Hepatocyte (in vitro differentiated cells): ENCODE measurements around the gene SLC17A8. TPM values are rescaled to one million over a fixed set of nuclear protein-coding genes. Genes with fewer than 3 reads are reported as not detected.

Source experiments
- DNase-seq: peaks from one replicate; pipeline ENCODE4 v3.0.0-alpha.2; 2016; ENCODE audit warnings: low spot score
- H2AFZ ChIP-seq: fragments of 200-600 bp; sonication (generic); 2 replicates; pipeline ENCODE4 v1.6.0; 2016; ENCODE audit warnings: antibody characterized with exemption, mild to moderate bottlenecking
- H3K27ac ChIP-seq: fragments of 200-600 bp; sonication (generic); 2 replicates; pipeline ENCODE4 v1.5.1; 2016; ENCODE audit warnings: mild to moderate bottlenecking
- H3K27me3 ChIP-seq: fragments of 200-600 bp; sonication (generic); 2 replicates; pipeline ENCODE4 v1.6.1; 2016
- H3K36me3 ChIP-seq: fragments of 200-600 bp; sonication (generic); replicated peaks from 2 replicates; pipeline ENCODE4 v1.5.1; 2016; ENCODE audit warnings: low read depth; ENCODE audit not compliant: insufficient read depth
- H3K4me1 ChIP-seq: fragments of 200-600 bp; sonication (generic); 2 replicates; pipeline ENCODE4 v1.5.1; 2016; ENCODE audit warnings: mild to moderate bottlenecking, moderate library complexity; ENCODE audit not compliant: insufficient read depth
- H3K4me2 ChIP-seq: fragments of 200-600 bp; sonication (generic); 2 replicates; pipeline ENCODE4 v1.6.0; 2016
- H3K4me3 ChIP-seq: fragments of 200-600 bp; sonication (generic); 2 replicates; pipeline ENCODE4 v1.5.1; 2016; ENCODE audit warnings: mild to moderate bottlenecking
- H3K79me2 ChIP-seq: fragments of 200-600 bp; sonication (generic); 2 replicates; pipeline ENCODE4 v1.6.0; 2017; ENCODE audit warnings: mild to moderate bottlenecking
- H3K9me2 ChIP-seq: fragments of 200-600 bp; sonication (generic); replicated peaks from 2 replicates; pipeline ENCODE4 v1.6.0; 2017; ENCODE audit warnings: mild to moderate bottlenecking; ENCODE audit not compliant: insufficient read depth
- H3K9me3 ChIP-seq: fragments of 200-600 bp; sonication (generic); 2 replicates; pipeline ENCODE4 v1.5.1; 2016; ENCODE audit warnings: low read depth, mild to moderate bottlenecking
- H4K20me1 ChIP-seq: fragments of 200-600 bp; sonication (generic); 2 replicates; pipeline ENCODE4 v1.6.0; 2016; ENCODE audit warnings: mild to moderate bottlenecking; ENCODE audit not compliant: insufficient read depth, poor library complexity, severe bottlenecking
- EZH2 ChIP-seq: fragments of 200-600 bp; sonication (generic); IDR thresholded peaks from 2 replicates; pipeline ENCODE4 v1.6.1; 2016; ENCODE audit warnings: antibody characterized with exemption, mild to moderate bottlenecking, borderline replicate concordance
- EZH2phosphoT487 ChIP-seq: fragments of 200-600 bp; sonication (generic); IDR thresholded peaks from one replicate; pipeline ENCODE4 v1.6.1; 2018; ENCODE audit warnings: antibody characterized with exemption, mild to moderate bottlenecking, low read depth, moderate library complexity; ENCODE audit not compliant: unreplicated experiment, severe bottlenecking
- WGBS: methylation state at CpG from one replicate; pipeline ENCODE4 v1.1.6; 2016; ENCODE audit warnings: low lambda C conversion rate; ENCODE audit errors: missing lambda C conversion rate; 5-methylcytosine and 5-hydroxymethylcytosine counted together
- polyA plus RNA-seq: library from polyadenylated mRNA; unstranded; fragments of >200 nt; fragmentation: Nextera tagmentation; extraction: Ambion mirVana; gene quantifications from 2 replicates; pipeline ENCODE4 v1.2.1, GENCODE V29; 2016
- total RNA-seq: library from RNA; depleted of rRNA; stranded (reverse); fragments of >200 nt; gene quantifications from 2 replicates; pipeline ENCODE4 v1.2.3, GENCODE V29; 2014
- TF ChIP-seq, protein P1 (sequence below): fragments of 200-600 bp; sonication (generic); IDR thresholded peaks from 2 replicates; pipeline ENCODE4 v1.5.1; 2016; ENCODE audit warnings: antibody characterized with exemption, mild to moderate bottlenecking; ENCODE audit not compliant: poor library complexity

Gene SLC17A8
- total and polyA plus RNA-seq, 2 experiments from 2014 or later: 0.10 TPM; not detected in 1

DNA sequence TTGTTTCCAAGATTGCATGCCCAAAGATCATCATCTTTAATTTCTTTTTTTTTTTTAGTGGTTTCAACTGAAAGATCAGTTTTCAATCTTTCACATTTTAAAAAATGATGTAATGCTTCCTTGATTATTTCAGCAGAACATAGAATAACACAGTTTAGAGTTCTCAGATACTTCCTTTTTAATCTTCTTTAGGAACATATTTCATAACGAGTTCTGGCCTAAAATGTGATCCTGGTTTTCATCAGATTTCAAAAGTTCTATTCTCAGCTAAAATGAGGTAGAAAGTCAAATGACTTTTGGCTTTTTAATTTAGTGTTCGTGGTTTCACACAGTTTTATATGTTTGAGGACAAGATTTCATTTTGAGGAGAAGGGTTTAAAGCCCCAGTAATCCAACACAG, 76.8 kb downstream of the SLC17A8 start:
- no peaks in the 10 kb centered on the region for H3K79me2 ChIP-seq
- no peaks in the 10 kb centered on the region for H3K9me3 ChIP-seq
- DNase-seq: no peak
- no peaks in the 10 kb centered on the region for H3K27me3 ChIP-seq
- TF ChIP-seq EZH2 (no peak), EZH2phosphoT487 (no peak)
- TF ChIP-seq, protein P1, sequence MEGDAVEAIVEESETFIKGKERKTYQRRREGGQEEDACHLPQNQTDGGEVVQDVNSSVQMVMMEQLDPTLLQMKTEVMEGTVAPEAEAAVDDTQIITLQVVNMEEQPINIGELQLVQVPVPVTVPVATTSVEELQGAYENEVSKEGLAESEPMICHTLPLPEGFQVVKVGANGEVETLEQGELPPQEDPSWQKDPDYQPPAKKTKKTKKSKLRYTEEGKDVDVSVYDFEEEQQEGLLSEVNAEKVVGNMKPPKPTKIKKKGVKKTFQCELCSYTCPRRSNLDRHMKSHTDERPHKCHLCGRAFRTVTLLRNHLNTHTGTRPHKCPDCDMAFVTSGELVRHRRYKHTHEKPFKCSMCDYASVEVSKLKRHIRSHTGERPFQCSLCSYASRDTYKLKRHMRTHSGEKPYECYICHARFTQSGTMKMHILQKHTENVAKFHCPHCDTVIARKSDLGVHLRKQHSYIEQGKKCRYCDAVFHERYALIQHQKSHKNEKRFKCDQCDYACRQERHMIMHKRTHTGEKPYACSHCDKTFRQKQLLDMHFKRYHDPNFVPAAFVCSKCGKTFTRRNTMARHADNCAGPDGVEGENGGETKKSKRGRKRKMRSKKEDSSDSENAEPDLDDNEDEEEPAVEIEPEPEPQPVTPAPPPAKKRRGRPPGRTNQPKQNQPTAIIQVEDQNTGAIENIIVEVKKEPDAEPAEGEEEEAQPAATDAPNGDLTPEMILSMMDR: no peak
- peaks cover 13% of the 10 kb centered on the region for H3K4me1 ChIP-seq
- no peaks in the 10 kb centered on the region for H3K36me3 ChIP-seq
- H3K4me3 ChIP-seq: no peak overlapping the region
- H3K9me2 ChIP-seq: no peaks in the 10 kb centered on the region
- WGBS: 80% methylated on average over 2 of the region's 2 CpGs
- no peak overlapping the region for H3K27ac ChIP-seq
- H4K20me1 ChIP-seq: no peaks in the 10 kb centered on the region
- no peak overlapping the region for H3K4me2 ChIP-seq
- H2AFZ ChIP-seq: no peak overlapping the region

DNA sequence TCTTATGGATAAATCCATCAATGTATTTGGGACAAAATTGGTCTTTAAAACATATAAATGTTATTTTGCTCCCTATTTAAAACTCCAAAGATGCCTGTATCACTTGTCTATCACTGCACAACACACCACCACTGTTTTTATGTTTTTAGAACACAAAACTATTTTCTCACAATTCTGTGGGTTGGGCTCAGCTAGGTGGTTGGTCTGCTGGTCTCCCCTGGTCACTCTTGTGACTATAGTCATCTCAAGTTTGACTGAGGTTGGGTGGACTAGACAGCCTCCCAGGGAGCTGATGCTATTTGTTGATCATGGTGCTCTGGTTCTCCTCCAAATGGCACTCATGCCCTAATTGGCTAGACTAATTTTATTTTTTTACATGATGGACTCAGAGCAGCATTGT, 77.3 kb downstream of the SLC17A8 start:
- no peaks in the 10 kb centered on the region for H3K36me3 ChIP-seq
- no peak overlapping the region for H3K27ac ChIP-seq
- DNase-seq: no peak
- no peaks in the 10 kb centered on the region for H3K27me3 ChIP-seq
- no peak overlapping the region for H3K4me3 ChIP-seq
- H2AFZ ChIP-seq: no peak overlapping the region
- H3K4me2 ChIP-seq: no peak overlapping the region
- H3K9me3 ChIP-seq: no peaks in the 10 kb centered on the region
- H3K9me2 ChIP-seq: no peaks in the 10 kb centered on the region
- H4K20me1 ChIP-seq: no peaks in the 10 kb centered on the region
- no peaks in the 10 kb centered on the region for H3K79me2 ChIP-seq
- H3K4me1 ChIP-seq: peaks cover 13% of the 10 kb centered on the region
- TF ChIP-seq EZH2phosphoT487: no peak
- TF ChIP-seq, protein P1: no peak
- TF ChIP-seq EZH2: no peak

DNA sequence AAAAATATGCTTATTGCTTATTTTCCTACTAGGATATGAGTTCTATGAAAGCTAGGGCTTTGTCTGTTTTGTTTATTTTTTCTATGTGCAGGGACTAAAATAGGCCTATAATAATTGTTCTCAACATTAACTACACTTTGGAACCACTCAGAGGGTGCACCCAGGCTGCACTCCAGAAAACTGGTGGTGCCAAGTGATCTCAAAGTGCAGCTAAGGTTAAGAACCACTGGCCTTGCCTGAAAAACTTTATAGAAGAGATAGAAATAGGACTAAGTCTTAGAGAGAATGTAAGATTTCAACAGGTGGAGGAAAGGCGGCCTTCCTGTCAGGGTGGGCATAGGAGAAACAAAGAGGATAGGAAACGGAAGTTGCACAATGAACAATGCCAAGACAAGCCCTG, 79.1 kb downstream of the SLC17A8 start:
- H2AFZ ChIP-seq: no peak overlapping the region
- TF ChIP-seq, protein P1: no peak
- TF ChIP-seq EZH2: no peak
- TF ChIP-seq EZH2phosphoT487: no peak
- H3K27ac ChIP-seq: no peak overlapping the region
- no peaks in the 10 kb centered on the region for H3K36me3 ChIP-seq
- no peak overlapping the region for H3K4me2 ChIP-seq
- 89% methylated on average over 2 of the region's 2 CpGs for WGBS
- no peaks in the 10 kb centered on the region for H3K79me2 ChIP-seq
- H3K27me3 ChIP-seq: no peaks in the 10 kb centered on the region
- no peaks in the 10 kb centered on the region for H3K9me3 ChIP-seq
- H3K4me1 ChIP-seq: peaks cover 19% of the 10 kb centered on the region
- H3K9me2 ChIP-seq: no peaks in the 10 kb centered on the region
- H3K4me3 ChIP-seq: no peak overlapping the region
- DNase-seq: no peak
- no peaks in the 10 kb centered on the region for H4K20me1 ChIP-seq
